B cell (primary cell): ENCODE measurements around the gene RPS21.

Experiments used
- EZH2 ChIP-seq: IDR thresholded peaks from 2 replicates; pipeline ENCODE4 v1.6.1; 2012; ENCODE audit warnings: borderline replicate concordance, low read depth, mild to moderate bottlenecking, moderate library complexity, low read length; ENCODE audit not compliant: insufficient read depth, poor library complexity, severe bottlenecking
- TF ChIP-seq, protein P1 (sequence below): fragments of 200-600 bp; IDR thresholded peaks from one replicate; pipeline ENCODE4 v1.8.0; 2022; ENCODE audit warnings: antibody characterized with exemption, mild to moderate bottlenecking

DNA sequence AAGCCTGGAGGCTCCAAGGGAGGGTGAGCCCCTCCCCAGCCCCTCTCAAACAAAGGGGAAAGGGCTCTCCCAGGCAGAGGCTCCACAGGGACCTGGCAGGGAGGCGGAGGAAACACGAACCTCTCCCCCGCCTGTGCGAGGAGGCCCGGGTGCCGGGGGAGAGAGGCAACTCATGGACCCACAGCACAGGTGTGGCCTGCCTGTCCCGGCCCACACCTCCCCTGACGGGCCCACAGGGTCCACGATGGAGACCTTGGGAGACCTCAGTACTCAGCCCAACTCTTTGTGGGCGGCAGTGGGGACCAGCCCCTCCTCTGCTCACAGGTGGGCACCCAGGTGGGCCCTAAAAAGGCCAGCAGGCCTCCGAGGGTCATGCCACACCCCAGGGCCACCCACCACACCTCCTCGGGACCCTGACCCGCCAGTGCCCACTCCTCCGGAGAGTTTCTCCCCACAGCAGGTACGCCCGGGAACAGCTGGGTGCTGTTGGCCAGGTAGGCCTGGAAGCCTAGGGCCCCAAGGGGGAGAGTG is 32.0 kb upstream of the RPS21 start:
- TF ChIP-seq EZH2: no peak
- TF ChIP-seq, protein P1, sequence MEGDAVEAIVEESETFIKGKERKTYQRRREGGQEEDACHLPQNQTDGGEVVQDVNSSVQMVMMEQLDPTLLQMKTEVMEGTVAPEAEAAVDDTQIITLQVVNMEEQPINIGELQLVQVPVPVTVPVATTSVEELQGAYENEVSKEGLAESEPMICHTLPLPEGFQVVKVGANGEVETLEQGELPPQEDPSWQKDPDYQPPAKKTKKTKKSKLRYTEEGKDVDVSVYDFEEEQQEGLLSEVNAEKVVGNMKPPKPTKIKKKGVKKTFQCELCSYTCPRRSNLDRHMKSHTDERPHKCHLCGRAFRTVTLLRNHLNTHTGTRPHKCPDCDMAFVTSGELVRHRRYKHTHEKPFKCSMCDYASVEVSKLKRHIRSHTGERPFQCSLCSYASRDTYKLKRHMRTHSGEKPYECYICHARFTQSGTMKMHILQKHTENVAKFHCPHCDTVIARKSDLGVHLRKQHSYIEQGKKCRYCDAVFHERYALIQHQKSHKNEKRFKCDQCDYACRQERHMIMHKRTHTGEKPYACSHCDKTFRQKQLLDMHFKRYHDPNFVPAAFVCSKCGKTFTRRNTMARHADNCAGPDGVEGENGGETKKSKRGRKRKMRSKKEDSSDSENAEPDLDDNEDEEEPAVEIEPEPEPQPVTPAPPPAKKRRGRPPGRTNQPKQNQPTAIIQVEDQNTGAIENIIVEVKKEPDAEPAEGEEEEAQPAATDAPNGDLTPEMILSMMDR: no peak
